AG09319 (cell line): ENCODE measurements around the gene SLC17A7.

Source experiments
- DNase-seq: peaks from one replicate; pipeline ENCODE4 v3.0.0-alpha.2; 2010; ENCODE audit warnings: low read depth; ENCODE audit errors: extremely low read depth
- CTCF ChIP-seq: IDR thresholded peaks from 2 replicates; pipeline ENCODE4 v1.5.1; 2011; ENCODE audit warnings: low read depth, mild to moderate bottlenecking, inconsistent platforms, low read length, moderate library complexity

Gene SLC17A7

GRCh38 chr19:49415810-49416200 lies 25.5 kb downstream of the SLC17A7 start:
- DNase-seq = no peak
- TF ChIP-seq CTCF = no peak

GRCh38 chr19:49415102-49415809 lies 26.1 kb downstream of the SLC17A7 start:
- DNase-seq = no peak
- no peak for TF ChIP-seq CTCF

DNA sequence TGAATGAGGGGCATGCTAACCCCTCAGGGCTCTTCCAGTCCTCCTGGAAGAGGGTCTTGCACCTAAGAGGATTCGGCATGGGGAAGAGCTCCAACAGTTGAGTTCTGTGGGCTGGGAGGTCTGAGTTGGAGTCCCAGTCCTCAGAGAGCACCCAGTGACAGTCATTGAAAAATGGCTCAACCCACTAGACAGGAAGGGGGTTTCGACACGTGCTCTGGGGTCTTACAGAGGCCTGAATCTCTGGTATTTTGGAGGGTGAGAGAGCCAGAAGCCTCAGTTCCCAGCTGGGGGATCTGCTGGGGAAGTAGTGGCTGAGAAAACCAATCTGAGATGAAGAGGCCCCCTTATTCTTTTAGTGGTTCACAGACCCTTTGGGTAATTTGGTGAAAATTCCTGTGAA lies 27.1 kb downstream of the SLC17A7 start:
- DNase-seq = no peak
- TF ChIP-seq CTCF = no peak

- DNase-seq = no peak
- no peak for TF ChIP-seq CTCF
Measured at GRCh38 chr19:49413348-49413747, 28.0 kb downstream of the SLC17A7 start.

- no peak for DNase-seq
- no peak for TF ChIP-seq CTCF
Measured at GRCh38 chr19:49411681-49412326, 29.5 kb downstream of the SLC17A7 start.

- TF ChIP-seq CTCF = no peak
- DNase-seq = no peak
Measured at GRCh38 chr19:49409441-49410029, 31.8 kb downstream of the SLC17A7 start.

GRCh38 chr19:49408816-49409440 lies 32.4 kb downstream of the SLC17A7 start:
- TF ChIP-seq CTCF = no peak
- DNase-seq = no peak
